ENCODE data around the gene GLDN. TPM values are rescaled to one million over a fixed set of nuclear protein-coding genes. Genes with fewer than 3 reads are reported as not detected.

Gene GLDN
- total RNA-seq, 1 donor from 2014 or later, result 3.4 TPM

- no peak for DNase-seq (ENCODE audit: low spot score in 2 of 2)
- TF ChIP-seq CTCF (IDR thresholded peaks at IDR 0.05), result no peak
- Histone ChIP-seq H3K4me1 (peaks cover 4 to 28% of the 10 kb centered on the region in 2 donors), H3K36me3 (no peaks in the 10 kb centered on the region), H3K4me3 (peak overlapping the region in 1 of 2 donors; percentile 42), H3K9me3 (no peaks in the 10 kb centered on the region), H3K27ac (peak overlapping the region; percentile 71 to 80), H3K27me3 (no peaks in the 10 kb centered on the region)
- intact Hi-C loops (cut with DNase I), result loop anchor here (5.0 kb wide), 1 partner anchor 42 kb away; no protein-coding TSS in a partner anchor
These were observed 7.8 kb downstream of the GLDN start for GRCh38 chr15:51349156-51349844.

- Histone ChIP-seq H3K4me3 (no peak overlapping the region), H3K4me1 (peaks cover 4 to 32% of the 10 kb centered on the region in 2 donors), H3K9me3 (no peaks in the 10 kb centered on the region), H3K36me3 (no peaks in the 10 kb centered on the region), H3K27ac (no peak overlapping the region), H3K27me3 (no peaks in the 10 kb centered on the region)
- TF ChIP-seq CTCF (IDR thresholded peaks at IDR 0.05), result no peak
- intact Hi-C loops (cut with DNase I), result no loop called here
- no peak for DNase-seq (ENCODE audit: low spot score in 2 of 2)
These were observed 9.3 kb downstream of the GLDN start for GRCh38 chr15:51350723-51351122.

- H3K4me1 ChIP-seq, result peaks cover 4 to 18% of the 10 kb centered on the region in 2 donors
- no peak overlapping the region for H3K4me3 ChIP-seq
- H3K9me3 ChIP-seq, result no peaks in the 10 kb centered on the region
- intact Hi-C loops (cut with DNase I), result no loop called here
- no peaks in the 10 kb centered on the region for H3K27me3 ChIP-seq
- DNase-seq (ENCODE audit: low spot score in 2 of 2), result no peak
- TF ChIP-seq CTCF (IDR thresholded peaks at IDR 0.05), result no peak
- no peaks in the 10 kb centered on the region for H3K36me3 ChIP-seq
- peak overlapping the region; percentile 4 to 6 for H3K27ac ChIP-seq
These were observed 12.5 kb downstream of the GLDN start for GRCh38 chr15:51353976-51354375.

GRCh38 chr15:51355096-51355495 is 13.6 kb downstream of the GLDN start:
- H3K4me3 ChIP-seq, result no peak overlapping the region

GRCh38 chr15:51356147-51356546 is 14.7 kb downstream of the GLDN start:
- no peak for DNase-seq (ENCODE audit: low spot score in 2 of 2)
- peaks cover 0 to 7% of the 10 kb centered on the region in 2 donors for H3K4me1 ChIP-seq
- H3K27ac ChIP-seq, result no peak overlapping the region
- H3K36me3 ChIP-seq, result no peaks in the 10 kb centered on the region
- no peak overlapping the region for H3K4me3 ChIP-seq
- H3K9me3 ChIP-seq, result no peaks in the 10 kb centered on the region
- TF ChIP-seq CTCF (IDR thresholded peaks at IDR 0.05), result no peak
- intact Hi-C loops (cut with DNase I), result no loop called here
- no peaks in the 10 kb centered on the region for H3K27me3 ChIP-seq

More at GRCh38 chr15:51355096-51355495, 13.6 kb downstream of the GLDN start:
- intact Hi-C loops (cut with DNase I), result no loop called here
- no peaks in the 10 kb centered on the region for H3K36me3 ChIP-seq
- TF ChIP-seq CTCF (IDR thresholded peaks at IDR 0.05), result no peak
- no peaks in the 10 kb centered on the region for H3K27me3 ChIP-seq
- DNase-seq (ENCODE audit: low spot score in 2 of 2), result no peak
- peaks cover 0 to 9% of the 10 kb centered on the region in 2 donors for H3K4me1 ChIP-seq
- no peaks in the 10 kb centered on the region for H3K9me3 ChIP-seq
- H3K27ac ChIP-seq, result no peak overlapping the region

Data from ascending aorta (tissue), 2 donors.